Mesothelial cell of epicardium (in vitro differentiated cells): ENCODE results near the gene BIN1. TPM values are rescaled to one million over a fixed set of nuclear protein-coding genes. Genes with fewer than 3 reads are reported as not detected.

Experiments
- DNase-seq, 2 experiments: peaks; one replicate each; pipeline ENCODE4 v3.0.0; 2021; ENCODE audit warnings: low spot score in 2 of 2; ENCODE audit not compliant: unreplicated experiment in 2 of 2
- H3K27ac Mint-ChIP-seq: 2 replicates; pipeline ENCODE4 v1.8.0; 2021; ENCODE audit warnings: mixed read lengths
- H3K27me3 Mint-ChIP-seq: 2 replicates; pipeline ENCODE4 v1.8.0; 2021; ENCODE audit warnings: low read depth, mixed read lengths
- H3K36me3 Mint-ChIP-seq: 2 replicates; pipeline ENCODE4 v1.8.0; 2021; ENCODE audit warnings: mixed read lengths
- H3K4me1 Mint-ChIP-seq: 2 replicates; pipeline ENCODE4 v1.8.0; 2021; ENCODE audit warnings: mixed read lengths
- H3K4me3 Mint-ChIP-seq: 2 replicates; pipeline ENCODE4 v1.8.0; 2021; ENCODE audit warnings: mild to moderate bottlenecking, moderate library complexity, mixed read lengths
- H3K9me3 Mint-ChIP-seq: 2 replicates; pipeline ENCODE4 v1.8.0; 2021; ENCODE audit warnings: mixed read lengths
- total RNA-seq: library from RNA; stranded (reverse); gene quantifications from 3 replicates; pipeline ENCODE4 v1.2.1, GENCODE V29; 2021
- TF ChIP-seq, protein P1 (sequence below): fragments of 200-600 bp; sonication (generic); IDR thresholded peaks from one replicate; pipeline ENCODE4 v1.5.0; 2021; ENCODE audit warnings: antibody characterized with exemption; ENCODE audit not compliant: unreplicated experiment

Gene BIN1
- total RNA-seq, 1 donor from 2014 or later = 45.7 TPM

DNA sequence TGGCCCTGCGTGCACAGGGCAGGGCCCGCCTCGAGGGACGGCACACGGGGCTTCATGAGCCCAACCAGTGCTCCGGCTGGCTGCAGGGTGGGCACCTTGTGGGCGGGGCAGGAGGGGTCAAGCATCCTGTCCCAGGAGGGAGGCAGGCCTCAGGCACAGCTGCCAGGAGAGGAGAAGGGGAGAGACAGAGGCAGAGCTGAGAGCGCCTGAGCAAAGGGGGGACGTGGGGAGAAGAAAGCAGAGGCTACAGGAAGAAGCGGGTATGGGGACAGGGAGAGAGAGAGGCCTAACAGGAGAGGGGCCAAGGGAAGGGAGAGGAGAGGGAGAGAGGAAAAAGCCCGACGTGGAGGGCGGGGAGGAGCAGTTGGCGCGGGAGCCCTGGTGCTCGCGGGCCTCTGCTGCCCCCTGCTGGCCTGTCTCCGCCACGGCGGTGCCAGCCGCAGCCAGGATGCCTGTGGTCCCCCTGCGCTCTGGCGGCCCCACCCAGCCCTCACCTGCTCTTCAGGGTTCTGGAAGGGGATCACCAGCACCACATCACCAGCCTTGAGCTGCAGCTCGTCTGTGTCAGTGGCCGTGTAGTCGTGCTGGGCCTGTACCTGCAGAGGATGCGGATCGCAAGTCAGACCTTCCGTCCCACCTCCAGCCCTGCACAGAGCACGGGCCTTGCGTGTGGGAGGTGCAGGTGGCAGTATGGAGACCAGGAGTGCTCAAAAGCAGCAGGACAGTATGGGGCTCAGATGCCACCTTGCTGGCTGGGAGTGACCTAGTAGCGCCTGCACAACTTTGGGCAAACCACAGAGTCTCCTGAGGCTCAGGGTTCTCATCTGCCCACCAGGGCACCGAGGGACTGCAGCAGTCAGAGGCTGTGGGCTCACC is 56.8 kb downstream of the BIN1 start:
- TF ChIP-seq, protein P1, sequence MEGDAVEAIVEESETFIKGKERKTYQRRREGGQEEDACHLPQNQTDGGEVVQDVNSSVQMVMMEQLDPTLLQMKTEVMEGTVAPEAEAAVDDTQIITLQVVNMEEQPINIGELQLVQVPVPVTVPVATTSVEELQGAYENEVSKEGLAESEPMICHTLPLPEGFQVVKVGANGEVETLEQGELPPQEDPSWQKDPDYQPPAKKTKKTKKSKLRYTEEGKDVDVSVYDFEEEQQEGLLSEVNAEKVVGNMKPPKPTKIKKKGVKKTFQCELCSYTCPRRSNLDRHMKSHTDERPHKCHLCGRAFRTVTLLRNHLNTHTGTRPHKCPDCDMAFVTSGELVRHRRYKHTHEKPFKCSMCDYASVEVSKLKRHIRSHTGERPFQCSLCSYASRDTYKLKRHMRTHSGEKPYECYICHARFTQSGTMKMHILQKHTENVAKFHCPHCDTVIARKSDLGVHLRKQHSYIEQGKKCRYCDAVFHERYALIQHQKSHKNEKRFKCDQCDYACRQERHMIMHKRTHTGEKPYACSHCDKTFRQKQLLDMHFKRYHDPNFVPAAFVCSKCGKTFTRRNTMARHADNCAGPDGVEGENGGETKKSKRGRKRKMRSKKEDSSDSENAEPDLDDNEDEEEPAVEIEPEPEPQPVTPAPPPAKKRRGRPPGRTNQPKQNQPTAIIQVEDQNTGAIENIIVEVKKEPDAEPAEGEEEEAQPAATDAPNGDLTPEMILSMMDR = peak; percentile 96
- no peaks in the 10 kb centered on the region for H3K27me3 Mint-ChIP-seq
- peak; percentile 71 to 87 for DNase-seq
- H3K27ac Mint-ChIP-seq = peak overlapping the region; percentile 12
- H3K4me3 Mint-ChIP-seq = no peak overlapping the region
- H3K9me3 Mint-ChIP-seq = no peaks in the 10 kb centered on the region
- peaks cover 1% of the 10 kb centered on the region for H3K36me3 Mint-ChIP-seq
- peaks cover 2% of the 10 kb centered on the region for H3K4me1 Mint-ChIP-seq

- Mint-ChIP-seq H3K4me1 (peaks cover 2% of the 10 kb centered on the region), H3K9me3 (no peaks in the 10 kb centered on the region), H3K36me3 (peaks cover 1% of the 10 kb centered on the region), H3K27ac (no peak overlapping the region), H3K27me3 (no peaks in the 10 kb centered on the region), H3K4me3 (no peak overlapping the region)
- TF ChIP-seq, protein P1 = no peak
- DNase-seq = no peak
These were observed 57.7 kb downstream of the BIN1 start for GRCh38 chr2:127048969-127049897.

DNA sequence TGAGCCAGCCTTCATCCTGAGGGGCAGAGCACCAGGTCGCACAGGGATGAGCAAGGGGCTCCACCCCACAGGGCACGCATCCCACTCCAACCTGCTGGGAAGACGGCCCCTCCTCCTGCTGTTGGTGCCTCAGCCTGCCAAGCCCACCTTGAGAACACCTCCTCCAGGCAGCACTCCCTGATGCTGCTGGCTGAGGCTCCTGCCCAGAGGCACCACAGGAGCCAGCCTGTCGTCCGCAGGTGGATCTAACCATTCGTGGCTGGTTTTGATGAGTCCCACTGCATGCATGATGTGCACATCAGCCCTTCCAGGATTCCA is 58.4 kb downstream of the BIN1 start:
- TF ChIP-seq, protein P1 = no peak
- Mint-ChIP-seq H3K27me3 (no peaks in the 10 kb centered on the region), H3K27ac (no peak overlapping the region), H3K9me3 (no peaks in the 10 kb centered on the region), H3K36me3 (peaks cover 1% of the 10 kb centered on the region), H3K4me1 (peaks cover 2% of the 10 kb centered on the region), H3K4me3 (no peak overlapping the region)
- peak in 1 of 2 experiments; percentile 13 for DNase-seq

DNA sequence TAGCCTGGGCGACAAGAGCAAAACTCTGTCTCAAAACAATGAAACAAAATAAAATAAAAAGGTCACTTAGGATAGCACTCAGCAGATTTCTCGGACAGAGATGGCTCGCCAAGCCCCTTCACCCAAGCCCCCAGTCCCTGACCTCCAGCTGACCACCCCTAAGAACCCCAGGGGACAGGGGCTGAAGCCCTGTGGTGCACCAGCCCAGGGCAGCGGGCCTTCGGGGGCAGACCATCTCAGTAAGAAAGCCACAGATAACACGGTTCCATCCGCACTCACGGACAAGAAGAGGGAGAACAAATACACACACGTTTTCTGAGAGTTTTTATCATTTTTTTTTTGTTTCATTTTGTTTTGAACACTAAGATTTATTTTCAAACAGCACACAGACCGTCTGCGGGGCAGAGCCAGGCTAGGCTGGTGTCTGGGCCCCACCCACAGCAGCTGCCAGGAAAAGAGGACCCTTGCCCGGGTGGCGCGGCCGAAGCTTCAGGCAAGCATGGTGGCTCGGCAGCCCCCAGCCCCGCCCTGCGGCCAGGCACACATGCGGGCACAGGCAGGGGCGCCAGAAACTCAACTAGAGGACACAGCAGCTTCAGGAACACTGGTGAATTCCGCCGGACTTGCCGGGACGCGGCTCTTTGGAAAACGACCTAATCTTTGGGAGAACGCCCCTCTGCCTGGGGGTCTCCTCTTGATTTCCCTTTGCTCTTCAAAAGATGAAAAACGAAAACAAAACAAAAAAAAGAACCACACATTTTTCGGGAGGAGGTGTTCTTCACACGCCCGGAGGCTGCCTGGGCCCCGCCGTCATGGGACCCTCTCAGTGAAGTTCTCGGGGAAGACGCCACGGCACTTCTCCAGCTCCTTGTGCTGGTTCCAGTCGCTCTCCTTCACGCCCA is 59.0 kb downstream of the BIN1 start:
- H3K4me3 Mint-ChIP-seq = no peak overlapping the region
- H3K27me3 Mint-ChIP-seq = no peaks in the 10 kb centered on the region
- no peak overlapping the region for H3K27ac Mint-ChIP-seq
- H3K36me3 Mint-ChIP-seq = peaks cover 1% of the 10 kb centered on the region
- DNase-seq = no peak
- H3K4me1 Mint-ChIP-seq = peaks cover 2% of the 10 kb centered on the region
- TF ChIP-seq, protein P1 = no peak
- no peaks in the 10 kb centered on the region for H3K9me3 Mint-ChIP-seq

GRCh38 chr2:127047054-127047453 is 59.9 kb downstream of the BIN1 start:
- Mint-ChIP-seq H3K27ac (no peak overlapping the region), H3K4me3 (no peak overlapping the region), H3K9me3 (no peaks in the 10 kb centered on the region), H3K4me1 (peaks cover 2% of the 10 kb centered on the region), H3K36me3 (peaks cover 1% of the 10 kb centered on the region), H3K27me3 (no peaks in the 10 kb centered on the region)
- no peak for DNase-seq
- TF ChIP-seq, protein P1 = no peak
